Hematopoietic multipotent progenitor cell treated with erythropoietin and hydrocortisone succinate and interleukin-3 and kit ligand, for 8 days (in vitro differentiated cells): ENCODE data around the gene OSBPL3.

Source experiments
- DNase-seq: peaks from one replicate; pipeline ENCODE4 v3.0.0-alpha.2; 2015

Gene OSBPL3

GRCh38 chr7:24784277-24784676 is 195.7 kb downstream of the OSBPL3 start:
- DNase-seq = no peak

- DNase-seq = no peak
Observed at GRCh38 chr7:24783698-24784097, 196.3 kb downstream of the OSBPL3 start.

- DNase-seq = no peak
Observed at GRCh38 chr7:24781106-24781505, 198.9 kb downstream of the OSBPL3 start.

GRCh38 chr7:24779283-24779655 is 200.7 kb downstream of the OSBPL3 start:
- DNase-seq = no peak

GRCh38 chr7:24778543-24779282 is 201.3 kb downstream of the OSBPL3 start:
- no peak for DNase-seq

GRCh38 chr7:24777806-24778205 is 202.2 kb downstream of the OSBPL3 start:
- DNase-seq = no peak

- DNase-seq = no peak
Observed at GRCh38 chr7:24773646-24774045, 206.3 kb downstream of the OSBPL3 start.

- DNase-seq = no peak
Observed at GRCh38 chr7:24769851-24770250, 210.1 kb downstream of the OSBPL3 start.

GRCh38 chr7:24769014-24769830 is 210.8 kb downstream of the OSBPL3 start:
- DNase-seq = no peak

- DNase-seq = no peak
Observed at GRCh38 chr7:24767878-24768569, 212.0 kb downstream of the OSBPL3 start.

GRCh38 chr7:24764972-24765744 is 214.8 kb downstream of the OSBPL3 start:
- DNase-seq = no peak

GRCh38 chr7:24764011-24764410 is 216.0 kb downstream of the OSBPL3 start:
- DNase-seq = no peak

- DNase-seq = no peak
Observed at GRCh38 chr7:24763303-24763901, 216.6 kb downstream of the OSBPL3 start.

GRCh38 chr7:24762771-24763170 is 217.2 kb downstream of the OSBPL3 start:
- DNase-seq = no peak

GRCh38 chr7:24760968-24761367 is 219.0 kb downstream of the OSBPL3 start:
- DNase-seq = no peak

GRCh38 chr7:24757353-24758275 is 222.4 kb downstream of the OSBPL3 start, which contains the start of gene GSDME:
Gene GSDME (minus strand): TSS chr7:24757464. CDS start chr7:24749774, 7,690 bp downstream.
- DNase-seq = no peak

GRCh38 chr7:24756545-24757352 is 223.2 kb downstream of the OSBPL3 start:
- DNase-seq = no peak

- no peak for DNase-seq
Observed at GRCh38 chr7:24755541-24756407, 224.2 kb downstream of the OSBPL3 start.

GRCh38 chr7:24754906-24755506 is 225.0 kb downstream of the OSBPL3 start:
- no peak for DNase-seq
